ENCODE data around the gene GHDC.

- TF ChIP-seq POLR2A (IDR thresholded peaks at IDR 0.05; ENCODE audit: low read depth, low read length) (no peak), POLR2AphosphoS5 (IDR thresholded peaks at IDR 0.05; ENCODE audit: insufficient read depth, low read depth, low read length) (no peak), CTCF (IDR thresholded peaks at IDR 0.05; ENCODE audit: extremely low read depth in 1 of 2, insufficient read depth in 1 of 2, low read depth in 1 of 2, low read length in 2 of 2) (no peak), MYC (IDR thresholded peaks at IDR 0.05; ENCODE audit: low read depth, low read length) (no peak), JUN (IDR thresholded peaks at IDR 0.05; ENCODE audit: borderline replicate concordance, insufficient read depth, insufficient read length, low read depth) (no peak), EZH2 (IDR thresholded peaks at IDR 0.05; ENCODE audit: borderline replicate concordance, low read depth, low read length, severe bottlenecking) (no peak)
Measured at GRCh38 chr17:42159796-42160530, 34.3 kb downstream of the GHDC start.

Measured in endothelial cell of umbilical vein (primary cell).